Dermis blood vessel endothelial cell (primary cell): Measurements from ENCODE around the gene TBC1D10B. TPM values are rescaled to one million over a fixed set of nuclear protein-coding genes. Genes with fewer than 3 reads are reported as not detected.

ENCODE experiments used
- DNase-seq: peaks from one replicate; pipeline ENCODE4 v3.0.0; 2010
- total RNA-seq: library from RNA; depleted of rRNA; stranded (reverse); fragments of >200 nt; gene quantifications from 2 replicates; pipeline ENCODE4 v1.2.3, GENCODE V29; 2014

TBC1D10B gene
- total RNA-seq, result 37.4 and 57.4 TPM in 2 replicates

DNA sequence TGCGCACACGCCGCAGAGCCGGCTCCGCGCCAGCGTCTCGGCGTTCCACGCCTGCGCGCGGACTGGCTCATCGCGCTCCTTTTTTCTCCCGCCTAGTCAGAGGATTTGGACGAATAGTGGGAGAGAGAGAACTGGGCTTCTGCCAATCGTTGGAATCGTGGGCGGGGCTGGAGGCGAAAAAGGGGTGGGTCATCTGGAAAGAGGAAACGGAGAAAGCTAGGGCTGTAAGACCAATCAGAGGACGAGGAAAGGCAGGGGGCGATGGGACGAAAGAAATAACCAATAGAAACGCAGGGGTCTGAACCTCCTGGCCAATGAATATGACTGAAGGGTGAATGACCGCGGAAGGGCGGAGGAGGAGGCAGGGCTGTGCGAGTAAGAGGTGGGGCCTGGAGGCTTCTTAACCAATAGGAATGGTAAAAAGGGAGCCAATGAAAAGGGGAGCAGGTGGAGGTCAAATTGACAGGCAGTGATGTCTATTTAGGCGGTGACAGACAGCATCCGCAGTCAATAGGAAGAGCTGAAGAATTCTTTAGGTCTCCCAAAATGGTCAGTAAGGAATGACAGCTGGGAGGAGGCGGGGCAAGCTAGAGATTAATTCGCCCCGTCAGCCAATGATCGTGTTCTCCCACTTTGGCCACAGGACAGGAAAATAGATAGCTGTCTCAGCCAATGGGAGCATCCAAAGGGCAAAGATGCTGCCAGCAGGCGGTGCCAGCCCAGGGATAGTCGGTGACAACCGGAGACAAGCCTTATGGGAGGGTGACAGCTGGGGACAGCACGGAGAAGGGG lies at the start of gene TBC1D10B:
TBC1D10B (minus strand) TSS at position 39 of the 792 bp plus-strand sequence. CDS start 311 bp downstream, outside the sequence.
- DNase-seq, result peak; percentile 100

DNA sequence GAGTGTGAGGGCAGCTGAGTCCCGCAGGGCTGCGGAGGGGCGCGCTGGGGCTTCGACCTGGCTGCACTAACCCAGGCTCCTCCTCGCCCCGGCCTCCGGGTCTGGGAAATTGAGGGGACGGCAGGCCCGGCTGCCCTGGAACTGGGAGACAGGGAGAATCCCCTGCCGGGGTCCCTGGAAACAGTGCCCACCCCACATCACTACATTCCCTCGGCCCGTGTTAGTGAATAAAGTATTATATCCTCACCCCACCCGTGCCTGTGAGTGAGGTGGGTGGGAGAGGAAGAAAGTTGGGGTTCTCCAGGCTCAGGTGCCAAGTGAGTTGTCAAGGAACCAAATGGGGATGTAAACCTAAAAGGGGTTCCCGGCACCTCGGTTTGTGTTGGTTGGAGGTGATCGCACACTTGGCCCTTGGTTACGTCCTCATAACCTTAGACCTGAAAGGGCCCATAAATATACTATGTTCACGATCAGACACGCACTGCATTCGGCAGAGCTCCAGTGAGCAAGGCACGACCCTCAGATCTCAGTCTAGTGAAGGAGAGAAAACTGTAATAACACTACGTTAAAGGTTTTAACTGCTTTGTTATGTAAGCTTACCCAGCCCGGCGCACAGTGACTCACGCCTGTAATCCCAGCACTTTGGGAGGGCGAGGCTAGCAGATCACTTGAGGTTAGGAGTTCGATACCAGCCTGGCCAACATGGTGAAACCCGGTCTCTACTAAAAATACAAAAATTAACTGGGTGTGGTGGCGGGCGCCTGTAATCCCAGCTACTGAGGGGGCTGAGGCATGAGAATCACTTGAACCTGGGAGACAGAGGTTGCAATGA lies 48.3 kb upstream of the TBC1D10B start:
- DNase-seq, result no peak

- DNase-seq, result peak; percentile 98
Measured at GRCh38 chr16:30417529-30418349, 47.4 kb upstream of the TBC1D10B start.

DNA sequence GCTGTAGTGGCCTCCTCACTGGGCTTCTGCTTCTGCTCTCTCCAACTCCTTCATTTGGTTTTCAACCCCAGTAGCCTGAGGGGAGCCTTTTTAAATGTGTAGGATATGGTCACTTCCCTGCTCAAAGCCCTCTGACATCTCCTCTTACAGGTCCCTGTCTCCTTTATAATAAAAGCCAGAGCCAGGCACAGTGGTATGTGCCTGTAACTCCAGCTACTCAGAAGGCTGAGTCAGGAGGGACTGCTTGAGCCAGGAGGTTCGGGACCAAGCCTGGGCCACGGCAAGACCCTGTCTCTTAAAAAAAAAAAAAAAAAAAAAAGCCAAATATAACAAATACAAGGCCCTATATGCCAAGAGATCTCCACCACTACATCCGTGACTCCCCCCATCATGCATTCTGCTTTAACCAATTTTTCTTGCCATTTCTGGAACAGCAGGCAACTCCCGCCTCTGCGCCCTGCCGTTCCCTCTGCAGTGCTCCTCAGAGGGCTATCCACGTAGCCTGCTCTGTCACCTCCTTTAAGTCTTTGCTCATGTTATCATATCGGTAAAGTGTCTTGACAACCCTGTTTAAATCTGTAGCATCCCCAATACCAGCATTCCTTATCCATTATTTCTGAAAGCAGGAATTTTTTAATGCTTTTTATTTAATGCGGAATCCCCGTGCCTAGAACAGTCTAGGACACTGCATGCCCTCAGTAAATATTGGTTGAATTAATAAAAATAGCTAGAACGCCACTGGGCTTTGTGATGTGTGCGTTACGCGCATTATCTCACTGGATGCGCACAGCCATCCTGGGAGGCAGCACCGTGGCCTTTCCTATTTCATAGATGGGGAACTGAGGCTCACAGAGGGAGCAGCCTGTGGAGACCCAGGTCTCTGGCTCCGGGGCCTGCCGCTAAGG lies 46.6 kb upstream of the TBC1D10B start:
- no peak for DNase-seq

DNA sequence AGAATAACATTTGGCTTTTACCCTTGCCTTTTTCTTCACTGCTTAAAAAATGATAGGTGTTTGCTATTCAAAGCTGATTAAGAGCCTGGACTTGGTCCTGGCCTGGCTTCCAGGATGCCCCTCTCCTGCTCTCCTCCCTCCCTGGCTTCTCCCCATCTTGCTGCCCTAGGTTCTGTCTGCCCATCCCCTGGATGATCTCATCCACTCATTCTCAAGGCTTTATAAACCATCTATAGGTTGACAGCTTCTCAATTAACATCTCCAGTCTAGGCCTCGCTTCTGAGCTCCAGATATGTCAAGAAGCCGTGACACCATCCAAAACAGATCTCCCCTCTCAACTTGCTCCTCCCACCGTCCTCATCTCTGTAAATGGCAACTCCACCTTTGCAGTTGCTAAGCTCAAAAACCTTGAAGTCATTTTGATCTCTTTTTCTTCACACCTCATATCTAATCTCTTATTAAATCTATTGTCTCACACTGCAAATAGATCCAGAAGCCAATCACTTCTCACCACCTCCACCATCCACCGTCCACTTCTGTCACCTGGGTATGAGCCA lies 45.8 kb upstream of the TBC1D10B start:
- no peak for DNase-seq

DNA sequence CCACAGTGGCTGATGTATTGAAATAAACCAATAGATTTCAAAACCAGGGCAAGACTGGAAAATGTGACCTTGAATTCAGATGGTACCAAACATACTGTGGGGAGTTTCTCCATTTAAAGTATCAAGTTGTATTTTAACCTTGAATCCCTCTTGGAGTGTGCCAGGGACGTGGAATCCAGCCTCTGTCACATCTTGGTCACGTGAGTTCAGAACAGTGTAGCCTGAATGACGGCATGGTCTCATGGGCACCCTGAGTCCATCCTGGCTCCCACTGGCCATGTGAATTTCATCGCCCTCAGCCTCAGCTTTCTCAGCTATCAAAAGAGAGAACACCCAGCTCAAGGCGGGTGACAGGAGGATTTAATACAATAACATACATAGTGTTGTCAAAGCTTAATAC lies 43.9 kb upstream of the TBC1D10B start:
- DNase-seq, result no peak

GRCh38 chr16:30413112-30413806 lies 43.0 kb upstream of the TBC1D10B start:
- no peak for DNase-seq

DNA sequence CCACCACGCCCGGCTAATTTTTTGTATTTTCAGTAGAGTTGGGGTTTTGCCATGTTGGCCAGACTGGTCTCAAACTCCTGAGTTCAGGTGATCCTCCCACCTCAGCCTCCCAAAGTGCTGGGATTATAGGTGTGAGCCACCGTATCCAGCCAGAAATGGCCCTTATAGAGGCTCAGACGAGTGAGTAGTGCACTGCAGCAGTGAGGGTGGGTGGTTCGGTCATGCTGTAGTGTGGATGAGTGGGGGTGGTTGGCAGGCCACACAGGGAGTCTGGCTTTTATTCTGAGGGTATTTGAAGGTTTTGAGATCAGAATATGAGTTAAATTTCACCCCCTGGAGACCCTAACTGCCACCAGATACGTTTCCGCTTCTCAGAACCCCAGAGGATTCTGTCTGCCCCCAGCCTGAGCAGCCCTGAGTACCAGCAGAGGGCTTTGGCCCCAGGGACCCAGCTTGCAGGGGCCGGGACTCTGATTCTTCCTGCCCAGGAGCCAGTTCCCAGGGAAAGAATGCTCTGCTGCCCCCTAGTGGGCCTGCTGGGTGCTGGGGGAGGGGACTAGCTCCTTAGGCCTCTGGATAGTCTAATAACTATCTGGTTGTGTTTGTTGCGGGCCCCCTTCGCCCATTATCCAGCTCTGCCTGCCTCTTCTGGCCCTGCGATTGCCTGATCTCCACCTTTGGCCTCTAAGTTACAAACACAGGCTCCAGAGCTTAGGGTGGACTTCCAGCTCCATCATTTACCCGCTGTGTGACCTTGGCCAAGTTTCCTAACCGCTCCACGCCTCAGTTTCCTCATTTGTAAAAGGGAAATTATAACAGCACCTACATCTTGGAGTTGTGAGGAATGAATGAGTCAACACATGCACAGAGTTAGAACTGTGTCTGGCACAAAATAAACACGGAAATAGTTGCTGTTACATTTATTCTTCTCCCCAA lies 39.1 kb upstream of the TBC1D10B start:
- DNase-seq, result peak; percentile 94

- no peak for DNase-seq
Measured at GRCh38 chr16:30407804-30408534, 37.7 kb upstream of the TBC1D10B start.

GRCh38 chr16:30407102-30407803 lies 37.0 kb upstream of the TBC1D10B start, which contains the start of gene ZNF771:
Gene ZNF771, plus strand, starts transcription at chr16:30407606. Its CDS starts 448 bp downstream, at chr16:30408054.
- DNase-seq, result peak; percentile 84

DNA sequence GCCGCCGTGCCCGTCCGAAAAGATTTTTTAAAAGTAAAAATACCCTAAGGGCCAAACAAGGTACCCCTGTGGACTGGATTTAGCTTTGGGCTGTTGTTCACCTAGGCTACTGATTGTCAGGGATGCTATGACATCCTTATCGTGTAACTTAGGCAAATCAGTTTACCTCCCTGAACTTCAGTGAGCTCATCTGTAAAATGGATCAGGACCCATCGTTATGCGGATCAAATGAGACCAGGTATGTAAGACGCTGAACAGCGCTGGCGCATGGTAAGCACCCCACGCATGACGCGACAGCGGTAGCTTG lies 36.5 kb upstream of the TBC1D10B start:
- DNase-seq, result no peak

GRCh38 chr16:30401768-30402425 lies 31.6 kb upstream of the TBC1D10B start:
- no peak for DNase-seq

GRCh38 chr16:30399435-30400186 lies 29.3 kb upstream of the TBC1D10B start:
- no peak for DNase-seq

DNA sequence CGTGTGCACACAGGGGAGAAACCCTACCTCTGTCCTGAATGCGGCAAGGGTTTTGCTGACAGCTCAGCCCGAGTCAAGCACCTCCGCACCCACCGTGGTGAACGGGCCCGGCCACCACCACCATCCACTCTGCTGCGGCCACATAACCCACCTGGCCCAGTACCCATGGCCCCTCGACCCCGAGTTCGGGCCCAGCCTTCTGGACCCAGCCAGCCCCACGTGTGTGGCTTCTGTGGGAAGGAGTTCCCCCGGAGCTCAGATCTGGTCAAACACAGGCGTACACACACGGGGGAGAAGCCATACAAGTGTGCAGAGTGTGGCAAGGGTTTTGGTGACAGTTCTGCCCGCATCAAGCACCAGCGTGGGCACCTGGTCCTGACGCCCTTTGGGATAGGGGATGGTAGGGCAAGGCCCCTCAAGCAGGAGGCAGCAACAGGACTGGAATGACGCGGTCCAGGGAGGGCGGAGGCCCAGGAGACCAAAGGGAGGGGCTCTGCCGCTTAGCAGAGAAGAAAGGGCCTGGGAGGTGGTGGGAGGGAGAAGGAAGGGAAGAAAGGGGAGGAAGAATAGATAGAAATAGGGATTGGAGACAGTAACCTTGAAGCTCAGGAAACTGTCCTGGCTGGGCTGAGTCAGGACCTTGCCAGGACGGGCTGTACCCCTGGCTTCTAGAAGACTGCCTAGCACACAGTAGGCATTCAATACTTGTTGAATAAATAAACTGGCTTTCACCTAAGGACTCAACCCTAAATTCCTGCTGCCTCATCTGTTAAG lies 28.6 kb upstream of the TBC1D10B start:
- DNase-seq, result no peak

GRCh38 chr16:30397776-30398660 lies 27.7 kb upstream of the TBC1D10B start:
- DNase-seq, result no peak
